Measurements from ENCODE around the gene MEGF8.

MEGF8 gene

DNA sequence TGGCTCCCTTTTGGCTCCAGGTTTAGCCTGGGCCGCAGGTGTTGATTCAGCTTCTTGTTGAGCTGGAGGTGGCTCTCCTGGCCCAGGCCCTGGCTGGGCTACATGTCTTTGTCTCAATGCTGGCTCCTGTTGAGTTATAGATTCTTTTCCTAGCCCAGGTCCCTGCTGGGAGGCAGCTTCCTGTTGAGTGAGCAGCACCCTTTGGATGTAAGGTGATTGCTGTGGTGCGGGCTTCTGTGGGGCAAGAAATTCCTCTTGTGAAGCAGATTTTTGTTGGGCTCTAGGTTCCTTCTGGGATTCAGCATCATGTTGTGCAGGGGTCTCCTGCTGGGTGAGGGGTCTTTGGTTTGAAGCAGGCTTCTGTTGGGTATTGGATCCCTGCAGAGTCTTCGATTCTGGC lies 101.2 kb downstream of the MEGF8 start:
- no peak overlapping the region for H3K4me3 ChIP-seq (replicated peaks; ENCODE audit: low read depth, low read length)
- DNase-seq (ENCODE audit: extremely low read depth, low read depth) = no peak

GRCh38 chr19:42427313-42427712 lies 101.9 kb downstream of the MEGF8 start, which contains the start of gene LIPE:
TSS of gene LIPE (minus strand) at chr19:42427388. CDS start at chr19:42427149, 239 bp downstream.
- no peak for DNase-seq (ENCODE audit: extremely low read depth, low read depth)
- TF ChIP-seq, protein P1, sequence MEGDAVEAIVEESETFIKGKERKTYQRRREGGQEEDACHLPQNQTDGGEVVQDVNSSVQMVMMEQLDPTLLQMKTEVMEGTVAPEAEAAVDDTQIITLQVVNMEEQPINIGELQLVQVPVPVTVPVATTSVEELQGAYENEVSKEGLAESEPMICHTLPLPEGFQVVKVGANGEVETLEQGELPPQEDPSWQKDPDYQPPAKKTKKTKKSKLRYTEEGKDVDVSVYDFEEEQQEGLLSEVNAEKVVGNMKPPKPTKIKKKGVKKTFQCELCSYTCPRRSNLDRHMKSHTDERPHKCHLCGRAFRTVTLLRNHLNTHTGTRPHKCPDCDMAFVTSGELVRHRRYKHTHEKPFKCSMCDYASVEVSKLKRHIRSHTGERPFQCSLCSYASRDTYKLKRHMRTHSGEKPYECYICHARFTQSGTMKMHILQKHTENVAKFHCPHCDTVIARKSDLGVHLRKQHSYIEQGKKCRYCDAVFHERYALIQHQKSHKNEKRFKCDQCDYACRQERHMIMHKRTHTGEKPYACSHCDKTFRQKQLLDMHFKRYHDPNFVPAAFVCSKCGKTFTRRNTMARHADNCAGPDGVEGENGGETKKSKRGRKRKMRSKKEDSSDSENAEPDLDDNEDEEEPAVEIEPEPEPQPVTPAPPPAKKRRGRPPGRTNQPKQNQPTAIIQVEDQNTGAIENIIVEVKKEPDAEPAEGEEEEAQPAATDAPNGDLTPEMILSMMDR (IDR thresholded peaks at IDR 0.05; ENCODE audit: low read depth, low read length, missing control alignments) = no peak
- no peak within 1 kb of the TSS for H3K4me3 ChIP-seq (replicated peaks; ENCODE audit: low read depth, low read length)

More for the DNA sequence above, 101.2 kb downstream of the MEGF8 start:
- TF ChIP-seq, protein P1 (IDR thresholded peaks at IDR 0.05; ENCODE audit: low read depth, low read length, missing control alignments) = no peak

Measured in HFF-Myc (cell line).